NCI-H748 (cell line): ENCODE data around the gene KCP.

ENCODE experiments used
- DNase-seq: peaks from one replicate; lab custom pipeline; 2025; ENCODE audit not compliant: unreplicated experiment; lab: John Stamatoyannopoulos, UW

Gene KCP

DNA sequence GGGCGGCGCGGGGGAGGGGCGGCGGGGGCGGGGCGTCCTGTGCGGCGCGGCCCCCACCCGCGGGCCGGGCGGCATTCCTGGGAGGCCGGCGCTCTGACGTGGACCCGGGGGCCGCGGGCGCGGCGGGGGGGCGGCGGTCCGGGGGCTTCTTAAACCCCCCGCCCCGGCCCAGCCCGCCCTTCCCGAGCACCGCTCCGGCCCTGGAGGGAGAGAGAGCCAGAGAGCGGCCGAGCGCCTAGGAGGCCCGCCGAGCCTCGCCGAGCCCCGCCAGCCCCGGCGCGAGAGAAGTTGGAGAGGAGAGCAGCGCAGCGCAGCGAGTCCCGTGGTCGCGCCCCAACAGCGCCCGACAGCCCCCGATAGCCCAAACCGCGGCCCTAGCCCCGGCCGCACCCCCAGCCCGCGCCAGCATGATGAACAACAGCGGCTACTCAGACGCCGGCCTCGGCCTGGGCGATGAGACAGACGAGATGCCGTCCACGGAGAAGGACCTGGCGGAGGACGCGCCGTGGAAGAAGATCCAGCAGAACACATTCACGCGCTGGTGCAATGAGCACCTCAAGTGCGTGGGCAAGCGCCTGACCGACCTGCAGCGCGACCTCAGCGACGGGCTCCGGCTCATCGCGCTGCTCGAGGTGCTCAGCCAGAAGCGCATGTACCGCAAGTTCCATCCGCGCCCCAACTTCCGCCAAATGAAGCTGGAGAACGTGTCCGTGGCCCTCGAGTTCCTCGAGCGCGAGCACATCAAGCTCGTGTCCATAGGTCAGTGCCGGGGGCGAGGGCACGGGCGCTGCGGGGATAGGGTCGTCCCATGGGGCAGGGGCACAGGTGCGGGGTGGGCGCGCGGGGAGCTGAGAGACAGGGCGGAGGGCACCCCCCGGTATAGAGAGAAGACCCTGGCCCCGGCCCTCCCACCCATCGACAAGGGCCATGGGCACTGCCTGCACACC, 80.0 kb downstream of the KCP start, which contains the start of gene FLNC:
TSS of gene FLNC (plus strand) at position 176 of the 947 bp plus-strand sequence. CDS start at position 408, 232 bp downstream.
- peak; percentile 25 for DNase-seq

DNA sequence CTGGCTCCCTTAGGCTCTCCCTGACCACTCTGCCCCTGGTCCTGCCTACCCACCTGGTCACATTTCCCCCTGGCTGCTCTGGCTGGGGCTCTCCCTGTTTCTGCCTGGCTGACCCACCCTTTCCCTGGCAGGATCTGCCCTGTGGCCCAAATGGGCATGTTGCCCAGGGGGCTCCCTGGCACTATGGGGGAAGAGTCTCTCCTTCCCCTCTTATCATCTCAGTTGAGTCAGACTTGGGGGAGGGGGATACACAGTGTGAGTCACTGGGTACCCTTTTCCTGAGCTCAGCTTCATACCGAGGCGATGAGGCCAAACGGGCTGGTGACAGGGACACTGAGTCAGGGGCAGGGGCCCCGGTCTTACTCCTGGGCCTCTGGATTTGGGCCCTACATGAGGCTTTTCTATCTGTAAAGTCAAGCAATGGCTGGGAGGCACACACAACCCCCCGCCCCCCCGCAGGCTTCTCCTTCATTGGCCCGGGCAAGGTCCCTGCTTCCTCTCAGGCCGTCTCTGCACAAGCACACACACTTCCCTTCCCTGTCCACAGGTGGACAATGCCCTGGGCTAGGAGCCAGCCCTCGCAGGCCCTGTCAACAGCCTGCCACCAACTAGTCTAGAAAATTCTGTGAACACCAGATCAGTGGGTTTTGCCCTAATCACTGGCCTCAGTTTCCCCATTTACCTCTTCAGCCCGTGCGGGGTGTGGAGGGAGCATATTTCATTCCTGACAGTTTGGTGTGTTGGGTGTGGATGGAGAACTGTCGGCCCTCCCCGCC, 80.9 kb downstream of the KCP start:
- DNase-seq = no peak

DNA sequence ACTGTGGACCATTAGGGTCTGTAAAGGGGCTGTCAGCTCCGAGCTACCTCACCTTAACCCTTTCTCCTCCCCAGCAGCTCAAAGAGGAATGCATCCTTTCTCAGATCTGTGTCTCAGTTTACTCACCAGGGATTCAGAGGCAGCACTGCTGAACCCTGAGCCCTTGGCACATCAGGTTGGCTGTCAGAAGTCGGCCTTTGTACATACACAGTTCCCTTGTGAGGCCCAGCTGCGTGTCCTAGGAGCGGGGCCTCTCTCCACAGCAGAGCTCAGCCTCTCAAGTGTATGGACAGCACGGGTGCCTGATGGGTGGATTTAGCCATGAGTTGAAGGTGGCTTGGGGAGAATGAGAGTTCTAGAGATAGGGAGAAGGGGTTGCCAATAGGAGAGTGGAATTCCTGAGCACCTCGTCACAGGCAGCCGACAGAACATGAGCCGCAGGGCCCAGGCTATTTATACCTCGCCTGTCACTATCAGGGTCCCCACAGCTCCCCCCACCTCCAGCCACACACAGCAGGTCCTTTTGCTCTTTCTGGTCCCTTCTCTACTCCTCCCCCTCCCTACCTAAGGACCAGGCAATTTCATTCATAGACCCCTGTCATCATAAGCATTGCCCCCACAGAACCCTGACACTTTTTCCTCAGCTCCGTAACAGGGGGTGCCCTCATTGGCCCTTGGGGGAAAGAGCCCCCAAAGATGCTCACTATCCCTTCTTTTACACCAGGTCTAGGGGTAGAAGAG, 82.4 kb downstream of the KCP start:
- DNase-seq = no peak

DNA sequence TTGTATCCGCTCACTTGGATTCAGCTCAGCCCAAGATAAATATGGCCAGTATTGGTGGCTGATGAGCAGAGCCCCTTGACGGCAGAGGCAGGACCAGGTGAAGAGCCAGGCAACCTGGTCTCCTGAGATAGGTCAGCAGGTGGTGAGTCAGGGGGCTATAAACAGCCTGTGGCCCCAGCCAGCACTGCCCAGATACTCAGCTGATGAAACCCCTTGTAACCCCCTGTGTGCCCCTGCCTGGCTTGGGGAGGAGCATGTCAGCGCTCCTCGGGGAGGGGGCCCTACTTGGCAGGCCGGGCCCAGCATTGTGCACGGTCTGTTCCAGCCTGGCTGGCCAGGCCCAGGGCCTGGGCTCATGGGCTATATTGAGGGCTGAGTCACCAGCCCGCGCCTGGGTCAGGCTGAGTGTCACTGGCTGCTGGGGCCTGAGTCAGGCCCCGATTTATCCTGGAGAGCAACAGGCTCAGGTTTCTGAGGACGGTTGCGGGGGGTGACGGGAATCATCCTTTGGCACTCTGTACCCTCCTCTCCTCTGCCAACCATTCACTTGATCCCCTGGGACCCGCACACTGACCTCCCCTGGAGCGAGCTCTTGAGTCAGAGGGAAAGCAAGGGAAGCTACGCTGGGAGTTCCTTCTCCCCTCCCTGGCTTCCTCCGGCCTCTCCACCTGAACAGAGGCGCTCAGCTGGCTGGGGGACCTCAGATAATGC, 83.1 kb downstream of the KCP start:
- no peak for DNase-seq

DNA sequence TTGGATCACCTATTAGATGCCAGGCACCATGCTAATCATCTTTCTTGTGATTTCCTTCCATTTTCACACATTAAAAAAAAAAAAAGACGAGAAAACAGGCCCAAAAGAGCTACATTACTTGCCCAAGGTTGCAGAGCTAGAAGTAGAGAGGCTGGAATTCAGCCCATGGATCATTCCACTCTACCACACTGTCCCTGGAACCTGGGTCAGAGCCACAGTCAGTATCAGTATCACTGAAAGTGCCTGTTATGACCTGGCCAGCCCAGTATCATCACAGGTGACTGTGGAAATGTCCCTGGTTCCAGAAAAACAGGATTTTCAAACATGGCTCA, 83.6 kb downstream of the KCP start:
- no peak for DNase-seq
